HEK293 (cell line): ENCODE measurements around the gene NT5DC3.

ENCODE experiments used
- CTCF ChIA-PET: fragments of 350-600 bp; formaldehyde crosslinking; extraction: SDS; loops from one replicate; lab custom pipeline; 2021; ENCODE audit warnings: antibody characterized with exemption; lab: Yijun Ruan, JAX
- POLR2A ChIA-PET: fragments of 300-600 bp; formaldehyde crosslinking; extraction: SDS; loops from one replicate; lab custom pipeline; 2020; ENCODE audit warnings: antibody characterized with exemption, inconsistent platforms; lab: Yijun Ruan, JAX
- H3K27ac ChIP-seq: fragments of 200-500 bp; sonication (Bioruptor generic); 2 replicates; pipeline ENCODE4 v1.5.1; 2014; ENCODE audit warnings: low read depth, low read length, control low read depth, inconsistent platforms; ENCODE audit errors: extremely low read depth
- H3K36me3 ChIP-seq, 2 experiments: fragments of 200-500 bp in 1 of 2; sonication (Bioruptor generic) in 1 of 2; 1 replicate in 1 of 2; 2 replicates in 1 of 2; pipeline ENCODE4 v1.5.1; 2014 to 2017; ENCODE audit warnings: inconsistent platforms in 2 of 2, low read length in 2 of 2; ENCODE audit not compliant: control insufficient read depth in 2 of 2, insufficient read depth in 1 of 2
- H3K4me1 ChIP-seq: fragments of 200-500 bp; sonication (Bioruptor generic); 2 replicates; pipeline ENCODE4 v1.5.1; 2014; ENCODE audit warnings: mild to moderate bottlenecking, low read length, inconsistent platforms; ENCODE audit not compliant: control insufficient read depth, insufficient read depth
- H3K4me3 ChIP-seq: 2 replicates; pipeline ENCODE4 v1.5.1; 2011; ENCODE audit warnings: low read depth, mild to moderate bottlenecking, control low read depth, low read length, moderate library complexity
- H3K9me3 ChIP-seq: fragments of 200-500 bp; sonication (Bioruptor generic); 2 replicates; pipeline ENCODE4 v1.5.1; 2014; ENCODE audit warnings: low read depth, low read length, inconsistent platforms; ENCODE audit not compliant: control insufficient read depth, insufficient read depth
- BCL11A ChIP-seq: fragments of 450-650 bp; formaldehyde crosslinking; IDR thresholded peaks from 2 replicates; pipeline ENCODE4 v1.5.1; 2016; ENCODE audit warnings: low read depth, missing biosample characterization, missing genetic modification characterization
- CTCF ChIP-seq: fragments of 450-650 bp; formaldehyde crosslinking; IDR thresholded peaks from 2 replicates; pipeline ENCODE4 v1.5.1; 2016; ENCODE audit warnings: missing biosample characterization, missing genetic modification characterization
- EGR2 ChIP-seq: fragments of 450-650 bp; formaldehyde crosslinking; IDR thresholded peaks from 2 replicates; pipeline ENCODE4 v1.5.1; 2016; ENCODE audit warnings: low read depth, missing biosample characterization, missing genetic modification characterization
- HOXD13 ChIP-seq: sonication (generic); formaldehyde crosslinking; IDR thresholded peaks from 2 replicates; pipeline ENCODE4 v1.8.0; 2022; ENCODE audit warnings: missing genetic modification reagents, borderline replicate concordance
- IKZF3 ChIP-seq: fragments of 450-650 bp; IDR thresholded peaks from 2 replicates; pipeline ENCODE4 v1.5.0; 2018; ENCODE audit warnings: missing biosample characterization, mild to moderate bottlenecking, missing genetic modification characterization, moderate library complexity
- INSM2 ChIP-seq: fragments of 450-650 bp; formaldehyde crosslinking; IDR thresholded peaks from 2 replicates; pipeline ENCODE4 v1.5.1; 2016; ENCODE audit warnings: missing biosample characterization, missing genetic modification characterization
- TCF7L2 ChIP-seq: IDR thresholded peaks from 2 replicates; pipeline ENCODE4 v1.6.1; 2011; ENCODE audit warnings: low read depth, mild to moderate bottlenecking, inconsistent platforms, low read length, moderate library complexity, borderline replicate concordance
- TRIM28 ChIP-seq: IDR thresholded peaks from 2 replicates; pipeline ENCODE4 v1.6.1; 2011; ENCODE audit warnings: low read length, control low read depth, borderline replicate concordance
- ZBTB17 ChIP-seq: fragments of 450-650 bp; formaldehyde crosslinking; IDR thresholded peaks from 2 replicates; pipeline ENCODE4 v1.5.1; 2016; ENCODE audit warnings: missing biosample characterization, missing genetic modification characterization
- ZBTB7A ChIP-seq: fragments of 450-650 bp; formaldehyde crosslinking; IDR thresholded peaks from 2 replicates; pipeline ENCODE4 v1.5.1; 2016; ENCODE audit warnings: low read depth, missing biosample characterization, missing genetic modification characterization
- ZFP3 ChIP-seq: fragments of 450-650 bp; formaldehyde crosslinking; IDR thresholded peaks from 2 replicates; pipeline ENCODE4 v1.5.1; 2016; ENCODE audit warnings: low read depth, missing biosample characterization, missing genetic modification characterization
- ZIC2 ChIP-seq: fragments of 450-650 bp; formaldehyde crosslinking; IDR thresholded peaks from 2 replicates; pipeline ENCODE4 v1.5.1; 2016; ENCODE audit warnings: missing biosample characterization, missing genetic modification characterization
- ZNF138 ChIP-seq: fragments of 450-650 bp; formaldehyde crosslinking; IDR thresholded peaks from 2 replicates; pipeline ENCODE4 v1.5.1; 2016; ENCODE audit warnings: missing biosample characterization, missing genetic modification characterization, borderline replicate concordance
- ZNF324 ChIP-seq: fragments of 450-650 bp; formaldehyde crosslinking; IDR thresholded peaks from 2 replicates; pipeline ENCODE4 v1.5.1; 2016; ENCODE audit warnings: missing biosample characterization, missing genetic modification characterization
- ZNF404 ChIP-seq: fragments of 450-650 bp; formaldehyde crosslinking; IDR thresholded peaks from 2 replicates; pipeline ENCODE4 v1.5.1; 2017; ENCODE audit warnings: missing biosample characterization, missing genetic modification characterization
- ZNF423 ChIP-seq: fragments of 450-650 bp; formaldehyde crosslinking; IDR thresholded peaks from 2 replicates; pipeline ENCODE4 v1.5.1; 2016; ENCODE audit warnings: missing biosample characterization, missing genetic modification characterization
- ZNF510 ChIP-seq: fragments of 450-650 bp; formaldehyde crosslinking; IDR thresholded peaks from 2 replicates; pipeline ENCODE4 v1.5.1; 2018; ENCODE audit warnings: mild to moderate bottlenecking, missing genetic modification characterization, missing biosample characterization; ENCODE audit not compliant: insufficient replicate concordance
- ZNF548 ChIP-seq: fragments of 450-650 bp; formaldehyde crosslinking; IDR thresholded peaks from 2 replicates; pipeline ENCODE4 v1.5.1; 2016; ENCODE audit warnings: missing biosample characterization, missing genetic modification characterization
- ZNF621 ChIP-seq: fragments of 450-650 bp; formaldehyde crosslinking; IDR thresholded peaks from 2 replicates; pipeline ENCODE4 v1.5.1; 2017; ENCODE audit warnings: missing biosample characterization, missing genetic modification characterization
- ZNF623 ChIP-seq: fragments of 450-650 bp; formaldehyde crosslinking; IDR thresholded peaks from 2 replicates; pipeline ENCODE4 v1.5.1; 2016; ENCODE audit warnings: missing biosample characterization, missing genetic modification characterization
- ZNF626 ChIP-seq: fragments of 450-650 bp; sonication (Bioruptor Pico); formaldehyde crosslinking; IDR thresholded peaks from 2 replicates; pipeline ENCODE4 v1.5.1; 2018; ENCODE audit warnings: missing biosample characterization, missing genetic modification characterization, inconsistent platforms
- ZNF658 ChIP-seq: fragments of 450-650 bp; formaldehyde crosslinking; IDR thresholded peaks from 2 replicates; pipeline ENCODE4; 2016; ENCODE audit warnings: missing biosample characterization, missing genetic modification characterization
- ZNF677 ChIP-seq: fragments of 450-650 bp; IDR thresholded peaks from 2 replicates; pipeline ENCODE4 v1.5.0; 2018; ENCODE audit warnings: missing biosample characterization, mild to moderate bottlenecking, missing genetic modification characterization, moderate library complexity

Gene NT5DC3

GRCh38 chr12:103762473-103762872 lies 78.6 kb downstream of the NT5DC3 start:
- ChIA-PET POLR2A (no interaction called here), CTCF (no interaction called here)
- no peaks in the 10 kb centered on the region for H3K4me1 ChIP-seq
- H3K9me3 ChIP-seq = no peaks in the 10 kb centered on the region
- TF ChIP-seq ZNF324 (tag by site-specific recombination) = no peak
- TF ChIP-seq ZNF658 = no peak
- no peak for TF ChIP-seq INSM2 (tag by site-specific recombination)
- no peak for TF ChIP-seq ZNF404 (tag by site-specific recombination)
- no peak for TF ChIP-seq ZNF510 (tag by site-specific recombination)
- no peak for TF ChIP-seq ZNF677 (tag by site-specific recombination)
- no peak for TF ChIP-seq ZNF626 (tag by site-specific recombination)
- no peak for TF ChIP-seq HOXD13 (CRISPR knock-in tag)
- TF ChIP-seq TCF7L2 = no peak
- TF ChIP-seq ZNF548 (tag by site-specific recombination) = no peak
- no peak for TF ChIP-seq ZNF623 (tag by site-specific recombination)
- TF ChIP-seq ZBTB7A (tag by site-specific recombination) = no peak
- TF ChIP-seq IKZF3 (tag by site-specific recombination) = no peak
- no peak for TF ChIP-seq CTCF (tag by site-specific recombination)
- no peak for TF ChIP-seq BCL11A (tag by site-specific recombination)
- no peak for TF ChIP-seq ZBTB17
- TF ChIP-seq EGR2 (tag by site-specific recombination) = no peak
- no peak overlapping the region for H3K27ac ChIP-seq
- no peak overlapping the region for H3K4me3 ChIP-seq
- peaks cover 0 to 30% of the 10 kb centered on the region in 2 experiments; a peak in 2 of 3 replicates for H3K36me3 ChIP-seq

GRCh38 chr12:103758310-103759089 lies 82.5 kb downstream of the NT5DC3 start:
- Histone ChIP-seq H3K4me1 (no peaks in the 10 kb centered on the region), H3K4me3 (no peak overlapping the region), H3K9me3 (no peaks in the 10 kb centered on the region), H3K36me3 (peaks cover 0 to 13% of the 10 kb centered on the region in 2 experiments; a peak in 1 of 3 replicates), H3K27ac (no peak overlapping the region)
- ChIA-PET POLR2A (no interaction called here), CTCF (interaction anchor here (0.6 to 1.6 kb wide), 2 partner anchors 126 to 309 kb away, joined by 3 to 5 read pairs; no protein-coding TSS in a partner anchor)
- TF ChIP-seq ZNF423 (tag by site-specific recombination) (no peak), TRIM28 (no peak), ZNF621 (tag by site-specific recombination) (no peak), ZFP3 (tag by site-specific recombination) (no peak), ZNF548 (tag by site-specific recombination) (no peak), INSM2 (tag by site-specific recombination) (no peak), ZIC2 (no peak), ZNF138 (tag by site-specific recombination) (no peak)
